GM21515 (cell line): Measurements from ENCODE around the gene CYP4F3.
"Not testable (repeated sequence)": the region's sequence is repeated elsewhere in the genome, so short reads cannot be mapped to it uniquely, and the experiment has no call there.

Source experiments
- ATAC-seq: cut with Tn5 transposase; IDR thresholded peaks from one replicate; pipeline ENCODE4 v1.9.1; 2021; ENCODE audit not compliant: unreplicated experiment

CYP4F3 gene

DNA sequence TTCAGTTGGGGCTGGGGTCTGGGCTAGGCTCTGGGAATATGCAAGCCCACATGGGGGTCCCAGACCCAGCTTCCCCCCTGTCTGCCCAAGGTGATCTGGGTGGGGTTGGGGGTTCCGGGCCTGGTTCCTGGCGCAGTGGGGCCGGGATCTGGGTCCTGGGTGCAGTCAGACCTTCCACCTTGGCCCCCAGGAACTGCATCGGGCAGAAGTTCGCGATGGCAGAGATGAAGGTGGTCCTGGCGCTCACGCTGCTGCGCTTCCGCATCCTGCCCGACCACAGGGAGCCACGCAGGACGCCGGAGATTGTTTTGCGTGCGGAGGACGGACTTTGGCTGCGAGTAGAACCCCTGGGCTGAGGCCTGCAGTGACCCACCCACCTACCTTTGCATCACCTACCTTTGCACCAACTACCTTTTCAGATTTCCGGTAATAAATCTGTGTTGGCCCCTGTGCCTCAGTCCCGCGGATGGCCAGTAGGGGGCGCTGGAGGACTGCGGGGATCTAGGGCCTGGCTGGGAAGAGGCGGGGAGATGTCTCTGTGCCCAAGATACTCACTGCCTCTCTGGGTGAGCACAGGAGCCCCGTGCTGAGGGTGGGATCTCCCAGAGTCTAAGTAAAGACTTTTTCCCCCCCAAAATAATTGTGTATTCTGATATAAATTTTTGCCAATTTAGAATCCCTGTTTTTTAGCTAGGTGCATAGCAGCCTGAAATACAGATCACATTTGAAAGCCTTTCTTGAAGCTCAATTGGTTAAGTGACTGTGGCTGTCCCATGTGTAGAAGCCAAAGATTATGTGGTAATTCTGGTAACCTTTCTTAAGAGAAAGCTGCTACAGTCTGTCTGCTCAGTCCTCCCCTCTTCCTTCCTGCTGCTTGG, 11.5 kb upstream of the CYP4F3 start:
- ATAC-seq, result no peak

DNA sequence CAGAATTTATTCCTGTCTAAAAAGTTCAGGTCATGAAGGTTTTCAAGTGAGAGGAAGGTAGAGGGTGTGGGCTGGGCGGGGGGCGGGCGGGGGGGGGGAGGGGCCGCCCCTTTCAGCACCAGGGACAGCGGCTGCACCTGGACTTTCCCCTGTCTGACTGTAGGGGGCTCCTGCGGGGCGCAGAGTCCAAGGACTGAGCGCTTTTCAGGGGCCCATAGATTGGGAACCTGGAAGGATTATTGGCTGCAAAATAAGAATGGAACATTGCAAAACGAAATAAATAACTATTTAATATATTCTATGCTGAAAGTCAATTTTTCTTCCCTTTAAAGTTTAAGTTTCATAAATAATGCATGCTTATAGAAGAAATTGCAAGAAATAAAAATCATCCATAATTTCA, 8.9 kb upstream of the CYP4F3 start:
- no peak for ATAC-seq

GRCh38 chr19:15633082-15633835, 7.4 kb upstream of the CYP4F3 start:
- no peak for ATAC-seq

GRCh38 chr19:15634105-15634504, 6.6 kb upstream of the CYP4F3 start:
- no peak for ATAC-seq

- ATAC-seq, result no peak
These were observed 5.5 kb upstream of the CYP4F3 start for GRCh38 chr19:15635016-15635805.

- ATAC-seq, result no peak
These were observed 4.7 kb upstream of the CYP4F3 start for GRCh38 chr19:15636026-15636425.

GRCh38 chr19:15639596-15639995, 1.1 kb upstream of the CYP4F3 start:
- ATAC-seq, result no peak

DNA sequence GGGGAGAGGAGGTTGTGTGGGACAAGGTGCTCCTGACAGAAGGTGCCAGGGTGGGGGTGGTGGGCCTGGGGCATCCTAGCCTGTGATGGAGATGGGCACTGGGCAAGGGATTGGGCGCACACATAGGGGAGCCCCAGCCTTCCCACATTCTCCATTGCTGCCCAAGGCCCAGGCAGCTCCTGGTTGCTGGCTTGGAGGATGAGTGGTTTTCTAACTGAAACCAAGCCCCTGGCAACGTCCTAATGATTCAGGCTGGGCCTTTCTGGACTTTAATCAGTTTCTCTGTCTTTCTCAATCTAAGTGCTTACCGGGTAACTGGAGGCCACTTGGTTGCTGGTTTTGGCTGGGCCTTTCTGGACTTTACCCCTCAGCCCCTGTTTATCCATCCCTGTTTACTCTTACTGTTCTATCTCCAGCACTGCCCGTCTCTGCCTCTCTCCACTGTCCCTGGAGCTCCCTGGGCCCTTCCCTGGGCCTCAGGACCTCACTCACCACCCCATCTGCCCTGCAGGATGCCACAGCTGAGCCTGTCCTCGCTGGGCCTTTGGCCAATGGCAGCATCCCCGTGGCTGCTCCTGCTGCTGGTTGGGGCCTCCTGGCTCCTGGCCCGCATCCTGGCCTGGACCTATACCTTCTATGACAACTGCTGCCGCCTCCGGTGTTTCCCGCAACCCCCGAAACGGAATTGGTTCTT, 354 bp downstream of the CYP4F3 start:
- ATAC-seq, result no peak

DNA sequence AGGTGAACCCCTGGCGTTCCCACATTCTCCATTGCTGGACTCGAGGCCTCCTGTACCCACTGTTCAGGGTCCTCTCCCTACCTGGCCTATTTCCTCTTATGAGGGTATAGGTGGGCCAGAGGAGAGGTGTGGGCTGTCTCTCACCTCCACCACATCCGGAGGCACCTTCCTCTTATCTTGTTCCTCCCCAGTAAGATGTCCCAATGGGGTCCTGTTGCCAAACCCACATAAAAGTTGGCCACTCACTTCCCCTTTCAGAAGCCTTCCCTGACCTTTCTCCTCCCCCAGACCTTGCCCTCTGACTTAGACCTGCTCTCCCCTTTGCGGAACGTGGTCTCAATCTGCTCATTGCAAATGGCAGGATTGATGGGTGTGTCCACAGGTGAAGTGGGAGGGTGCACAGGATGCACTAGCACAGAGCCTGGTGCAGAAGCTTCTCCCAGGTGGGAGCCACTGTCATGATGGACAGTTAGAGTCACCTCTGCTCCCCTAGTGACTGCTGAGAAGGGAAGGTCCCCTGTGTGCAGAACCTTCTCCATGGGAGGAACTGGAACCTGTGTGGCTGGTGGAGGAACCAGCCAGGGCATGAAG, 1.3 kb downstream of the CYP4F3 start:
- ATAC-seq, result no peak

GRCh38 chr19:15642807-15643206, 2.1 kb downstream of the CYP4F3 start:
- no peak for ATAC-seq

DNA sequence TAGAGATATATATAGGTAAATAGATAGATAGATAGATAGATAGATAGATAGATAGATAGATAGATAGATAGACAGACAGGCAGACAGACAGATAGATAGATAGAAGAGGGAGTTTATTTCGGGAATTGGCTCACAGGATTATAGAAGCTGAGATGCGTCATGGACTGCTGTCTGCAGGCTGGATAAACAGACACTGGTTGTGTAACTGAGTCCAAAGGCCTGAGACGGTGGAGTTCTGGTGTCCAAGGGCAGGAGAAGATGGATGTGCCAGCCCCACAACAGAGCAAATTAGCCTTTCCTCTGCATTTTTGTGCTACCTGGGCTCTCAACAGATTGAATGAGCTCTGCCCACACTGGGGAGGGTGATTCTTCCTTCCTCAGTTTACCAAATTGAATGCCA, 2.7 kb downstream of the CYP4F3 start:
- ATAC-seq, result no peak

GRCh38 chr19:15644066-15644741, 3.5 kb downstream of the CYP4F3 start:
- ATAC-seq, result no peak

- ATAC-seq, result no peak
These were observed 4.1 kb downstream of the CYP4F3 start for GRCh38 chr19:15644816-15645215.

DNA sequence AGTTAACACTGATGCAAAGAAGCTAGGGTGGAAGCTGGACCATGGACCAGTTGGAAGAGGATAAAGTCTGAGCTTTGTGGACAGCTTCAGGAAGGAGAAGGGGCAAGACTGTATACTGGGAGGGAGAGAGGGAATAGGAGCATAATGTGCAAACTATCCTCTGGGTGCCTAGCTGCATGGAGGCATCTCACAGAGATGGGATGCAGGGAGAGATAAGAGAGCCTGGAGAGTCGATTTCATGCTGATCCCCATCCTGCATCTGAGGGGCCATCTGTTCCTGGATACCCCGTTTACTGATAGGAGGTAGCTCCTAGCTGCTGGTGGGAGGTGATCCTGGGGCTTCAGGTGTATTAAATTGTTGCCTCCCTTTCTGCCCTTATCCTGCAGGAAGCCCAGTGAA, 8.8 kb downstream of the CYP4F3 start:
- ATAC-seq, result no peak

DNA sequence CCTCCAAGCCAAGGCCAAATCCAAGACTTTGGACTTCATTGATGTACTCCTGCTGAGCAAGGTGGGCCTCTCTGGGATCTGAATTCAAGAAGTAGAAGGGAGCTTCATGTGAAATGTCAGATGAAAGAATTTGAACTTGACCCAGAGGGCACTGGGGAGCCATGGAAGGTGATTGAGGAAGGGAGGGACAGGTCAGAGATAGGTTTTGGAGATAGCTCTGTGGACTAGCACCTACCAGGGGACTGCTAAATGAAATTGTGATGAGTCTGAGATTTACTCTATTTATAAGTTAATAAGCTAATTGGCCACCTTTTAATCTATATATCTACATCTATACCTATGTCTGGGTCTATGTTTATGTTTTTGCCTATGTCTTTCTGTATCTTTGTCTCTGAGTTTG, 9.4 kb downstream of the CYP4F3 start:
- ATAC-seq, result not testable (repeated sequence)

DNA sequence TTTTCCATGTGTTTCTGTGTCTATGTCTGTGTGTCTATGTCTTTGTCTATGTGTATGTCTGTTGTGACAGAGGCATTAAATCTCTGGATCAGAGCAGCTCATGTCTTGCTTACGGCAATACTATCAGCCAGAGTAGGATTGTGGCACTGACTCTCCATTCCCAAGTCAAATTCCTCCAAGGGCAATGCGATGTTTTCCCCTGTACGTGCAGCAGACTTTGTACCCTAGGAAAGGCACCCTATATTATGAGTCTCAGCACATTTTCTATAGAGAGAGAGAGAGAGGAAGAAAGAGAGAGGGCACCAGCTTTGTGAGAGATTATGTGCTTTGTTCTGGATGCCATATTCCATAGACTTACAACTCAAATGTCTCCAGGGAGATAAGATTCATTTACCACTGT, 11.1 kb downstream of the CYP4F3 start:
- no peak for ATAC-seq

DNA sequence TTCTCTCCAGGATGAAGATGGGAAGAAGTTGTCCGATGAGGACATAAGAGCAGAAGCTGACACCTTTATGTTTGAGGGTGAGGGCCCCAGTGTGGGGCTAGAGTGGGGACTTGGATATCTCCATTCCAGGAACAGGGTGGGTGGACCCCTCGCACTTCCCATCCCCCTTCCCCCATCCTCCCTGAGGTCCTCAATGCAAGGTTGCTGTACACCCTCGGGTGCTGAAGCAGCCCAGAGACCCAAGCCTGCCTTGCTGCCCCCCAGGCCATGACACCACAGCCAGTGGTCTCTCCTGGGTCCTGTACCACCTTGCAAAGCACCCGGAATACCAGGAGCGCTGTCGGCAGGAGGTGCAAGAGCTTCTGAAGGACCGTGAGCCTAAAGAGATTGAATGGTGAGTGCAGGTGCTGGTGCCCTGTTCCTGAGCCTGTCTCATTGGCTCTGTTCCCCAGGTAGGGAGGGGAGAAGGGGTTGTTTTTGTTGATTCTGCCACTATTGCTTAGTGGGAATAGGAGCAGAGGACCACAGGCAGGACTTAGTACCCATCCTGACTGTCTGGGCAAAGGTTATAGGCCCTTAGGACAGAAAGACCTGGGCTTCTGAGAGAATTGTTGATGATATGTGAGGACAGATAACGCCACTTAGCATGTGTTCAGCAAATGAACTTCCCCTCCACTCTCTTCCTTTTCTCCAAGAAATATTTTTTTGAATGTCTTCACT, 12.0 kb downstream of the CYP4F3 start:
- ATAC-seq, result no peak

DNA sequence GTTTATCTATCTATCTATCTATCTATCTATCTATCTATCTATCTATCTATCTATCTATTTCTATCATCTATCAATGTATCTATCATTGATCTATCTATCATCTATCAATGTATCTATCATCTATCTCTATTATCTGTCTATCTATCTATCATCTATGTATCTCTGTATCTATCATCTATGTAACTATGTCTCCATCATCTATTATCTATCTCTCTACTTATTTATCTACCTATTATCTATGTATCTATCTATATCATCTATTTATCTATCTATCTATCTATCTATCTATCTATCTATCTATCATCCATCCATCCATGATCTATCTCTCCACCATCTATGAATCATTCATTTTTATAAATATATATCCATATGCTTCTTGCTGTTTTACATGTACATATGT, 15.8 kb downstream of the CYP4F3 start:
- ATAC-seq, result no peak

DNA sequence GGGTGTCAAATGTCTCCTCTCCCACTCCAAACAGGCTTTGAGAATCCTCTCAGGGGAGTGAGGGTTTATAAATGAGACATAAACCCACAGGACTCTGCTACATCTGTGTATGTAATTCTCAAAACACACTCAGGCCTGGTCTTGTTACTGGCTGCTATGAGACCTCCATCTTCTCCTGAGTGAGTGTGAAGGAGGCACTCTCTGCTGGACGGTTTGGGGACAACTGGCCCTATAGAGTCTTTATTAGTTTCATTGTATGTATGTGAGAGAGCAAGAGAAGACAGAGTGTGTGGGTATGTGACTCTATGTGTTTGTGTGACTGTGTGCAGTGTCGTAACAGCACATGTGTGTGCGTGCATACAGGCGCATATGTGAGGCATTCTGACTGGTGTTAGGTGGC, 22.6 kb downstream of the CYP4F3 start:
- no peak for ATAC-seq
